ENCODE results near the gene SDK2.

SDK2 gene

GRCh38 chr17:73349138-73349537 is 295.1 kb downstream of the SDK2 start:
- Histone ChIP-seq H3K23ac (ENCODE audit: low read depth, low read length, poor library complexity) (peak overlapping the region; percentile 74), H3K36me3 (replicated peaks in 1 of 2; ENCODE audit: control insufficient read depth in 2 of 2, insufficient read depth in 2 of 2, low read length in 2 of 2) (peaks cover 3 to 16% of the 10 kb centered on the region in 2 donors), H3K4me1 (ENCODE audit: control insufficient read depth in 2 of 2, insufficient read depth in 1 of 2, low read depth in 1 of 2, low read length in 2 of 2) (peaks cover 11 to 24% of the 10 kb centered on the region in 2 donors), H3K9ac (ENCODE audit: low read depth, low read length, poor library complexity) (peak overlapping the region; percentile 70), H2BK15ac (ENCODE audit: low read length) (peak overlapping the region; percentile 56), H4K91ac (ENCODE audit: low read depth, low read length, poor library complexity) (peak overlapping the region; percentile 95), H3K4me3 (ENCODE audit: low read length in 2 of 2) (no peak overlapping the region), H3K9me3 (replicated peaks in 1 of 2; ENCODE audit: control insufficient read depth in 2 of 2, insufficient read depth in 1 of 2, low read depth in 1 of 2, low read length in 2 of 2) (no peaks in the 10 kb centered on the region), H3K27me3 (ENCODE audit: control insufficient read depth in 3 of 3, insufficient read depth in 3 of 3, low read depth in 1 of 3, low read length in 3 of 3) (no peaks in the 10 kb centered on the region), H2AK5ac (ENCODE audit: low read depth, low read length) (peak overlapping the region; percentile 98), H2BK5ac (ENCODE audit: low read length) (peak overlapping the region; percentile 89), H3K27ac (replicated peaks; ENCODE audit: low read length) (peak overlapping the region; percentile 80), H4K8ac (ENCODE audit: low read depth, low read length) (peak overlapping the region; percentile 77), H3K4me2 (ENCODE audit: insufficient read depth, low read length, poor library complexity, severe bottlenecking) (peak overlapping the region; percentile 35), H2BK12ac (ENCODE audit: low read length) (peak overlapping the region; percentile 91), H3K79me1 (ENCODE audit: low read depth, low read length) (no peaks in the 10 kb centered on the region), H3K4ac (ENCODE audit: low read length) (peak overlapping the region; percentile 44), H2AFZ (ENCODE audit: low read length) (no peak overlapping the region), H3K14ac (ENCODE audit: low read length) (peak overlapping the region; percentile 66), H2BK120ac (ENCODE audit: low read depth, low read length) (peak overlapping the region; percentile 66), H3K18ac (ENCODE audit: low read length) (peak overlapping the region; percentile 99)
- no CpG with 5 or more reads among the region's 6 CpGs for WGBS, 2 donors (ENCODE audit: extremely low coverage in 2 of 2, insufficient read length in 2 of 2, insufficient replicate concordance in 1 of 2)
- DNase-seq (ENCODE audit: low spot score), result peak; percentile 47

GRCh38 chr17:73348829-73349095 is 295.5 kb downstream of the SDK2 start:
- no CpG with 5 or more reads among the region's 4 CpGs for WGBS, 2 donors (ENCODE audit: extremely low coverage in 2 of 2, insufficient read length in 2 of 2, insufficient replicate concordance in 1 of 2)
- Histone ChIP-seq H3K27me3 (ENCODE audit: control insufficient read depth in 3 of 3, insufficient read depth in 3 of 3, low read depth in 1 of 3, low read length in 3 of 3) (no peaks in the 10 kb centered on the region), H2BK15ac (ENCODE audit: low read length) (peak overlapping the region; percentile 56), H3K27ac (replicated peaks; ENCODE audit: low read length) (peak overlapping the region; percentile 80), H3K9ac (ENCODE audit: low read depth, low read length, poor library complexity) (peak overlapping the region; percentile 70), H3K18ac (ENCODE audit: low read length) (peak overlapping the region; percentile 99), H2BK5ac (ENCODE audit: low read length) (peak overlapping the region; percentile 89), H3K36me3 (replicated peaks in 1 of 2; ENCODE audit: control insufficient read depth in 2 of 2, insufficient read depth in 2 of 2, low read length in 2 of 2) (peaks cover 2 to 16% of the 10 kb centered on the region in 2 donors), H3K14ac (ENCODE audit: low read length) (peak overlapping the region; percentile 66), H3K79me1 (ENCODE audit: low read depth, low read length) (no peaks in the 10 kb centered on the region), H2AK5ac (ENCODE audit: low read depth, low read length) (peak overlapping the region; percentile 98), H3K4ac (ENCODE audit: low read length) (peak overlapping the region; percentile 44), H3K4me3 (ENCODE audit: low read length in 2 of 2) (no peak overlapping the region), H3K9me3 (replicated peaks in 1 of 2; ENCODE audit: control insufficient read depth in 2 of 2, insufficient read depth in 1 of 2, low read depth in 1 of 2, low read length in 2 of 2) (no peaks in the 10 kb centered on the region), H3K4me2 (ENCODE audit: insufficient read depth, low read length, poor library complexity, severe bottlenecking) (peak overlapping the region; percentile 35), H4K8ac (ENCODE audit: low read depth, low read length) (peak overlapping the region; percentile 77), H3K4me1 (ENCODE audit: control insufficient read depth in 2 of 2, insufficient read depth in 1 of 2, low read depth in 1 of 2, low read length in 2 of 2) (peaks cover 15 to 28% of the 10 kb centered on the region in 2 donors), H4K91ac (ENCODE audit: low read depth, low read length, poor library complexity) (peak overlapping the region; percentile 95), H2BK120ac (ENCODE audit: low read depth, low read length) (peak overlapping the region; percentile 66), H2BK12ac (ENCODE audit: low read length) (peak overlapping the region; percentile 91), H2AFZ (ENCODE audit: low read length) (no peak overlapping the region), H3K23ac (ENCODE audit: low read depth, low read length, poor library complexity) (peak overlapping the region; percentile 74)
- DNase-seq (ENCODE audit: low spot score), result no peak

DNA sequence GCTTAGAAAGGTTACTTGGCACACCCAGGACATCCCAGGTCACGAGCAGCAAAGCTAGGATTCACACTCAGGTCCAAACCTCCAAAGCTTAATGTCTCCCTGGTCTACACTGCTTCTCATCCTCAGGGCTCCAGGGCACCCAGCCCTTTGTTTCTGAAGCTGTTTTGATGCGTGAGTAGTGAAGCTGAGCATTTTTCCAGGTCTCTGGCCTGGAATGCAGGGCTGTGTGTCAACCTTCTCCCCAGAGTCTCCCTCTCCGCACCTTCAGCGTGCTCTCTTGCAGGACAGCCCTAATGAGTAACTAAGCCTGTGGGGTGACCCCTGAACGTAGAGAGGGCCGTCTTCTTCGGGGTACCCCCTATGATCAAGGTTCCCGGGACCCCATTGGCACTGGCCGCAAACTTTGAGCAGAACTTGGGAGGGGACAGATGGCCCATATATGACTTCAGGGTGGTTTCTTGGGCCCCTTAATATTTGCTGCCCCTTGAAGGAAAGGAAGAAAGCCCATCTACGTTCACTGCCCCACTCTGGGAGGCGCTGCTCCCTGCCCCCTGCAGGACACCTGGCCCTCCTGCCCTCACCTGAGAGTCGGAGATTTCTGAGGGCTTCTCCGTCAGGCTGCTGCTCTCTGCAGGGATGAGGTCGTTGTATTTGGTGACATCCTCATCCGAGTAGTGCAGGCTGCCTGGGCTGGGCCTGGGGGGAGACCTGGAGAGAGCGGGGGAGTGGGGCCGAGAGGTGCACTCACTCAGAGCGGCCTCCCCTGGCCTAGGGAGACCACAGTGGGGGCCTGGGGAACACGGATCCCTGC is 296.0 kb downstream of the SDK2 start:
- Histone ChIP-seq H3K9ac (ENCODE audit: low read depth, low read length, poor library complexity) (peak overlapping the region; percentile 70), H2BK120ac (ENCODE audit: low read depth, low read length) (peak overlapping the region; percentile 66), H2AK5ac (ENCODE audit: low read depth, low read length) (peak overlapping the region; percentile 98), H3K79me1 (ENCODE audit: low read depth, low read length) (no peaks in the 10 kb centered on the region), H3K36me3 (replicated peaks in 1 of 2; ENCODE audit: control insufficient read depth in 2 of 2, insufficient read depth in 2 of 2, low read length in 2 of 2) (peaks cover 2 to 16% of the 10 kb centered on the region in 2 donors), H4K91ac (ENCODE audit: low read depth, low read length, poor library complexity) (no peak overlapping the region), H2BK5ac (ENCODE audit: low read length) (peak overlapping the region; percentile 89), H2BK15ac (ENCODE audit: low read length) (peak overlapping the region; percentile 56), H3K4me2 (ENCODE audit: insufficient read depth, low read length, poor library complexity, severe bottlenecking) (no peak overlapping the region), H2AFZ (ENCODE audit: low read length) (no peak overlapping the region), H3K4me3 (ENCODE audit: low read length in 2 of 2) (no peak overlapping the region), H3K4me1 (ENCODE audit: control insufficient read depth in 2 of 2, insufficient read depth in 1 of 2, low read depth in 1 of 2, low read length in 2 of 2) (peaks cover 19 to 30% of the 10 kb centered on the region in 2 donors), H3K27me3 (ENCODE audit: control insufficient read depth in 3 of 3, insufficient read depth in 3 of 3, low read depth in 1 of 3, low read length in 3 of 3) (no peaks in the 10 kb centered on the region), H3K14ac (ENCODE audit: low read length) (peak overlapping the region; percentile 66), H3K9me3 (replicated peaks in 1 of 2; ENCODE audit: control insufficient read depth in 2 of 2, insufficient read depth in 1 of 2, low read depth in 1 of 2, low read length in 2 of 2) (no peaks in the 10 kb centered on the region), H3K27ac (replicated peaks; ENCODE audit: low read length) (peak overlapping the region; percentile 80), H4K8ac (ENCODE audit: low read depth, low read length) (no peak overlapping the region), H3K23ac (ENCODE audit: low read depth, low read length, poor library complexity) (peak overlapping the region; percentile 74), H3K4ac (ENCODE audit: low read length) (peak overlapping the region; percentile 44), H2BK12ac (ENCODE audit: low read length) (peak overlapping the region; percentile 91), H3K18ac (ENCODE audit: low read length) (peak overlapping the region; percentile 99)
- no peak for DNase-seq (ENCODE audit: low spot score)
- WGBS, 2 donors (ENCODE audit: extremely low coverage in 2 of 2, insufficient read length in 2 of 2, insufficient replicate concordance in 1 of 2), result no CpG with 5 or more reads among the region's 19 CpGs

DNA sequence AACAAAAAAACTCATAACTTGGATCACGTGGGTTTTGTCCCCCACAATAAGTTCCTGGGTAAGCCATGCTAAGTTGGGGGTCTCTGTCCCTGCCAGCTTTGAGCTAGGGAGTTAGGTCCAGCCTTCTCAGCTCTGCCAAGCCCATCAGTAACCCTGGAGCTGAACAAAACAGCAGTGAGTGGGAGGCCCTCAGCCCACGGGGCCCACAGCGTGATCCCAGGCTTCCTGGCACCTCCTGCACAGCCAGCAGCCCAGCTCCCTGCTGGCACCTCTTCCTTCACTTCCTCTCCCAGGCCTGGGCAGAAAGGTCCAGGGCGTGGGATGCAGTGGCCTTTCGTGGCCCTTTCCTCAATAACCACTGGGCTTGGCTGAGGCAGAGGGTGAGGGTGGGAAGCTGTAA is 296.9 kb downstream of the SDK2 start:
- no peak overlapping the region for H2BK5ac ChIP-seq (ENCODE audit: low read length)
- no peak overlapping the region for H3K27ac ChIP-seq (replicated peaks; ENCODE audit: low read length)
- H4K8ac ChIP-seq (ENCODE audit: low read depth, low read length), result no peak overlapping the region
- H3K18ac ChIP-seq (ENCODE audit: low read length), result peak overlapping the region; percentile 31
- H3K4me3 ChIP-seq (ENCODE audit: low read length in 2 of 2), result no peak overlapping the region
- peak overlapping the region; percentile 4 for H4K91ac ChIP-seq (ENCODE audit: low read depth, low read length, poor library complexity)
- no peak overlapping the region for H3K9ac ChIP-seq (ENCODE audit: low read depth, low read length, poor library complexity)
- peaks cover 2 to 16% of the 10 kb centered on the region in 2 donors for H3K36me3 ChIP-seq (replicated peaks in 1 of 2; ENCODE audit: control insufficient read depth in 2 of 2, insufficient read depth in 2 of 2, low read length in 2 of 2)
- no peak overlapping the region for H3K4ac ChIP-seq (ENCODE audit: low read length)
- no peaks in the 10 kb centered on the region for H3K9me3 ChIP-seq (replicated peaks in 1 of 2; ENCODE audit: control insufficient read depth in 2 of 2, insufficient read depth in 1 of 2, low read depth in 1 of 2, low read length in 2 of 2)
- H2BK15ac ChIP-seq (ENCODE audit: low read length), result peak overlapping the region; percentile 13
- H3K27me3 ChIP-seq (ENCODE audit: control insufficient read depth in 3 of 3, insufficient read depth in 3 of 3, low read depth in 1 of 3, low read length in 3 of 3), result no peaks in the 10 kb centered on the region
- no peak overlapping the region for H3K23ac ChIP-seq (ENCODE audit: low read depth, low read length, poor library complexity)
- H2AFZ ChIP-seq (ENCODE audit: low read length), result no peak overlapping the region
- H2AK5ac ChIP-seq (ENCODE audit: low read depth, low read length), result peak overlapping the region; percentile 22
- no peak overlapping the region for H2BK12ac ChIP-seq (ENCODE audit: low read length)
- H2BK120ac ChIP-seq (ENCODE audit: low read depth, low read length), result no peak overlapping the region
- WGBS, 2 donors (ENCODE audit: extremely low coverage in 2 of 2, insufficient read length in 2 of 2, insufficient replicate concordance in 1 of 2), result no CpG with 5 or more reads among the region's 5 CpGs
- H3K79me1 ChIP-seq (ENCODE audit: low read depth, low read length), result no peaks in the 10 kb centered on the region
- no peak overlapping the region for H3K14ac ChIP-seq (ENCODE audit: low read length)
- H3K4me1 ChIP-seq (ENCODE audit: control insufficient read depth in 2 of 2, insufficient read depth in 1 of 2, low read depth in 1 of 2, low read length in 2 of 2), result peaks cover 26 to 37% of the 10 kb centered on the region in 2 donors
- no peak for DNase-seq (ENCODE audit: low spot score)
- H3K4me2 ChIP-seq (ENCODE audit: insufficient read depth, low read length, poor library complexity, severe bottlenecking), result no peak overlapping the region

All from neuronal stem cell (in vitro differentiated cells).